Tibial nerve (tissue), 4 donors: ENCODE data around the gene FAM111A.

Experiments used
- EP300 ChIP-seq, 2 donors: sonication (generic); formaldehyde crosslinking; IDR thresholded peaks; one replicate each; pipeline ENCODE4 v1.6.1; 2017; ENCODE audit warnings: antibody characterized with exemption in 2 of 2, mild to moderate bottlenecking in 1 of 2
- POLR2A ChIP-seq, 2 donors: fragments of 450-650 bp; IDR thresholded peaks; one replicate each; pipeline ENCODE4 v1.6.1; 2017; ENCODE audit warnings: antibody characterized with exemption in 2 of 2, mild to moderate bottlenecking in 2 of 2, moderate library complexity in 2 of 2
- TF ChIP-seq, protein P1 (sequence below), 5 experiments: fragments of 200-600 bp in 3 of 5; fragments of 450-650 bp in 2 of 5; sonication (generic) in 3 of 5; IDR thresholded peaks; one replicate each; pipeline ENCODE4 v1.5.1; 2016 to 2019; ENCODE audit warnings: antibody characterized with exemption in 5 of 5, mild to moderate bottlenecking in 3 of 5, moderate library complexity in 2 of 5

DNA sequence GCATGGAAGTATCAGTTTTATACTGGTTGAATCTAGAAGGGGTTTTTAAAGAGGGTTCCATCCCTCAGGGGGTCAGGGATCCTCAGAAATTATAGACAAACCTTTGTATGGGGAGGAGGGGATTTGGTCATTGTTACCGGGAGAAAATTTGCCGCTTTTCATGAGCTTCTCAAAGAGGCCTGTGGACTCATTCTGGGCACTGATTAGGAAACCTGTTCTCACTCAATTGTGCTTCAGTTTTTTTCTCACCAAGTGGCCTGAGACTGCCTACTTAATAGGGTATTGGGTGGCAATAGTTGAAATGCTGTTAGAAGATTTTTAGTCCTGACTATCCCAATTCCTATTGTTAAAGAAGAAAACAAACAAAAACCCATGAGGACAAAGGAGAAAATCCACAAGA lies 56.1 kb downstream of the FAM111A start:
- TF ChIP-seq, protein P1, sequence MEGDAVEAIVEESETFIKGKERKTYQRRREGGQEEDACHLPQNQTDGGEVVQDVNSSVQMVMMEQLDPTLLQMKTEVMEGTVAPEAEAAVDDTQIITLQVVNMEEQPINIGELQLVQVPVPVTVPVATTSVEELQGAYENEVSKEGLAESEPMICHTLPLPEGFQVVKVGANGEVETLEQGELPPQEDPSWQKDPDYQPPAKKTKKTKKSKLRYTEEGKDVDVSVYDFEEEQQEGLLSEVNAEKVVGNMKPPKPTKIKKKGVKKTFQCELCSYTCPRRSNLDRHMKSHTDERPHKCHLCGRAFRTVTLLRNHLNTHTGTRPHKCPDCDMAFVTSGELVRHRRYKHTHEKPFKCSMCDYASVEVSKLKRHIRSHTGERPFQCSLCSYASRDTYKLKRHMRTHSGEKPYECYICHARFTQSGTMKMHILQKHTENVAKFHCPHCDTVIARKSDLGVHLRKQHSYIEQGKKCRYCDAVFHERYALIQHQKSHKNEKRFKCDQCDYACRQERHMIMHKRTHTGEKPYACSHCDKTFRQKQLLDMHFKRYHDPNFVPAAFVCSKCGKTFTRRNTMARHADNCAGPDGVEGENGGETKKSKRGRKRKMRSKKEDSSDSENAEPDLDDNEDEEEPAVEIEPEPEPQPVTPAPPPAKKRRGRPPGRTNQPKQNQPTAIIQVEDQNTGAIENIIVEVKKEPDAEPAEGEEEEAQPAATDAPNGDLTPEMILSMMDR (IDR thresholded peaks at IDR 0.05) = no peak
- TF ChIP-seq POLR2A (IDR thresholded peaks at IDR 0.05) (no peak), EP300 (IDR thresholded peaks at IDR 0.05) (no peak)
